Epithelial cell of proximal tubule (primary cell): ENCODE results near the gene JPT2. TPM values are rescaled to one million over a fixed set of nuclear protein-coding genes. Genes with fewer than 3 reads are reported as not detected.

Experiments
- DNase-seq: peaks from one replicate; pipeline ENCODE4 v3.0.0-alpha.2; 2011; ENCODE audit warnings: low read depth
- H3K4me3 ChIP-seq: 2 replicates; pipeline ENCODE4 v1.5.1; 2011; ENCODE audit warnings: low read depth, mild to moderate bottlenecking, low read length
- total RNA-seq: library from RNA; depleted of rRNA; stranded (reverse); fragments of >200 nt; gene quantifications from 2 replicates; pipeline ENCODE4 v1.2.3, GENCODE V29; 2015
- TF ChIP-seq, protein P1 (sequence below): conservative IDR thresholded peaks from 2 replicates; pipeline ENCODE4 v1.5.1; 2012; ENCODE audit warnings: low read depth, mild to moderate bottlenecking, low read length

JPT2 gene
- total RNA-seq, 1 donor from 2014 or later, result 119 TPM

DNA sequence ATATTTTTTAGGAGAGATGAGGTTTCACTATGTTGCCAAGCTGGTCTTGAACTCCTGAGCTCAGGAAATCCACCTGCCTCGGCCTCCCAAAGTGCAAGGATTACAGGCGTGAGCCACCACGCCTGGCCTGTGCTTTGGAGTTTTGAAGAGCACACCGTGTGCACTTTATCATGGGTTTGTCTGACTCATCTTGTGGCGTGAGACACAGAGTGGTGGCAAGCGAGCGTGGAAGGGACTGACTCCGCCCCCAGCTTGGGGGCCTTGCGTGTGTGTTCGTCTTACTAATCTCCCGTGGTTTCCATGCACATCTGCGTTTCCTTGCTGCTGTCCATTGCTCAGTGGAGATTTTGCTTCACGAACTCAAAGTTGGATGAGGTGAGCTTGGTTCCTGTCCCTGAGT lies 43.0 kb upstream of the JPT2 start:
- no peak for DNase-seq
- TF ChIP-seq, protein P1, sequence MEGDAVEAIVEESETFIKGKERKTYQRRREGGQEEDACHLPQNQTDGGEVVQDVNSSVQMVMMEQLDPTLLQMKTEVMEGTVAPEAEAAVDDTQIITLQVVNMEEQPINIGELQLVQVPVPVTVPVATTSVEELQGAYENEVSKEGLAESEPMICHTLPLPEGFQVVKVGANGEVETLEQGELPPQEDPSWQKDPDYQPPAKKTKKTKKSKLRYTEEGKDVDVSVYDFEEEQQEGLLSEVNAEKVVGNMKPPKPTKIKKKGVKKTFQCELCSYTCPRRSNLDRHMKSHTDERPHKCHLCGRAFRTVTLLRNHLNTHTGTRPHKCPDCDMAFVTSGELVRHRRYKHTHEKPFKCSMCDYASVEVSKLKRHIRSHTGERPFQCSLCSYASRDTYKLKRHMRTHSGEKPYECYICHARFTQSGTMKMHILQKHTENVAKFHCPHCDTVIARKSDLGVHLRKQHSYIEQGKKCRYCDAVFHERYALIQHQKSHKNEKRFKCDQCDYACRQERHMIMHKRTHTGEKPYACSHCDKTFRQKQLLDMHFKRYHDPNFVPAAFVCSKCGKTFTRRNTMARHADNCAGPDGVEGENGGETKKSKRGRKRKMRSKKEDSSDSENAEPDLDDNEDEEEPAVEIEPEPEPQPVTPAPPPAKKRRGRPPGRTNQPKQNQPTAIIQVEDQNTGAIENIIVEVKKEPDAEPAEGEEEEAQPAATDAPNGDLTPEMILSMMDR, result no peak

DNA sequence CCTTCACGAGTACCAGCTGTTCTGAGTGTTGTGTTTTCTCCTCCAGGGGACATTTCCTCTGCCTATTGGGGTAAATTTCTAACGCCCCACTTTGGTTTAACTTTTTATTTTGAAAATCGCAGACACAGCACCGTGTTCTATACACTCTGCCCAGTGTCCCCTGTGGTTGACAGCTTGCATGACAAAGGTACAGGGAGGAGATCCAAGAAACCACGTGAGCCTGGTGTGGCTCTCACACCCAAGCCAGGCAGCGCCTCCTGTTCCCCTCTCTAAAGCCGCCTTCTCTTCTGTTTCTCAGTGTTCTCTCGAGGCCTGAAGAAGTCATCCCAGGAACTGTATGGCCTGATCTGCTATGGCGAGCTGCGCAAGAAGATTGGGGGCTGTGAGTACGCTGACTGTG lies 40.6 kb upstream of the JPT2 start:
- no peak for DNase-seq
- H3K4me3 ChIP-seq, result no peak overlapping the region
- TF ChIP-seq, protein P1, result no peak

More for the DNA sequence above, 43.0 kb upstream of the JPT2 start:
- no peak overlapping the region for H3K4me3 ChIP-seq

DNA sequence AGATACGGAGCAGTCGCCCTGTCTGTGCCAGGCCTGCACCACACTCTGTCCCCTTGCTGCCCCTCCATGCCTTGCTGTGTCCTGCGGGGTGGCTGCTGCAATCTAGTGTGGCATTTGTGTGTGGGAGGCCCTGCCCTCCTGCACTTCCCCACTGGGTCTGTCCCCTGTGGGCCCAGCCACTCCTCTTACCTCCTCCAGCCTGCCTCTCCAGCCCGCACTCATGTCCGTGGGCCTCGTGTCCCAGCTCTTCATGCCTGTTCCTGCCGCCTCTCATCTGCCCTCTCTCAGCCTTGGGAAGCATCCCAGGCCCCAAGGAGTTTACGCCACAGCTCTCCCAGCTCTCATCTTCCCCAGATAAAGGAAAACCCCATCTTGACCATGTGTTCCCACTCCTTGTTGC lies 39.3 kb upstream of the JPT2 start:
- DNase-seq, result no peak
- TF ChIP-seq, protein P1, result no peak
- no peak overlapping the region for H3K4me3 ChIP-seq

DNA sequence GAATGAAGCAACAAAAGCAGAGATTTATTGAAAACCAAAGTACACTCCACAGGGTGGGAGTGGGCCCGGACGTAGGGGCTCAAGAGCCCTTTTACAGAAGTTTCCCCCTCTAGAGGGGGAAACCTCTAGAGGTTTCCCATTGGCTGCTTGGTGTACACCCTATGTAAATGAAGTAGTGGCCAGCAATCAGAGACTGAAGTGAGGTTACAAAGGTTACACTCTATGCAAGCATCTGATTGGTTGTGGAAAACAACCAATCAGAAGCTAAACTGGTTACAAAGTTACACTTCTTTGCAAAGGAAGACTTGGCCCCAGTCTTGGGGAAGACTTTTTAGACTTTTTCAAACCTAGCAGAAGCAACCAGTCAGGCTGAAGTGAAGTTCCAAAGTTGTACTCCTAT lies 38.8 kb upstream of the JPT2 start:
- H3K4me3 ChIP-seq, result no peak overlapping the region
- no peak for DNase-seq
- TF ChIP-seq, protein P1, result no peak

DNA sequence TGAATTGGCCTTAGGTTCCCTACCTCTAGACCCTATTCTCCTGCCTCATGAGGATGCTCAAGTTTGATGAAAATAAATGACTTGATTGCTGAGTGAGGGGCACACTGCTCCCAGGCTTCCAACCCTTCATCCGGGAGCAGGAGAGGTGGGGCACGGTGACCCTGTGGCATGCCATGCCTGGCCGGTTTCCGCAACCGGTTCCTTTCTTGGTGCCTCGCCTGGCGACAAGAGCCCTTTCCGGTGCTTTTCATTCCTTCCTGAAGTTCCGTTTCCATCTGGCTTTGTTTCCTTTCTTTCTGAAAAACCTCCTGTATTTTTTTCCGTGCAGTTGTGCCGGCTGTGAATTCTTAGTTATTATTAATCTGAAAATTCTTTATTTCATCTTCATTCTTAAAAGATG lies 38.2 kb upstream of the JPT2 start:
- TF ChIP-seq, protein P1, result no peak
- DNase-seq, result no peak

DNA sequence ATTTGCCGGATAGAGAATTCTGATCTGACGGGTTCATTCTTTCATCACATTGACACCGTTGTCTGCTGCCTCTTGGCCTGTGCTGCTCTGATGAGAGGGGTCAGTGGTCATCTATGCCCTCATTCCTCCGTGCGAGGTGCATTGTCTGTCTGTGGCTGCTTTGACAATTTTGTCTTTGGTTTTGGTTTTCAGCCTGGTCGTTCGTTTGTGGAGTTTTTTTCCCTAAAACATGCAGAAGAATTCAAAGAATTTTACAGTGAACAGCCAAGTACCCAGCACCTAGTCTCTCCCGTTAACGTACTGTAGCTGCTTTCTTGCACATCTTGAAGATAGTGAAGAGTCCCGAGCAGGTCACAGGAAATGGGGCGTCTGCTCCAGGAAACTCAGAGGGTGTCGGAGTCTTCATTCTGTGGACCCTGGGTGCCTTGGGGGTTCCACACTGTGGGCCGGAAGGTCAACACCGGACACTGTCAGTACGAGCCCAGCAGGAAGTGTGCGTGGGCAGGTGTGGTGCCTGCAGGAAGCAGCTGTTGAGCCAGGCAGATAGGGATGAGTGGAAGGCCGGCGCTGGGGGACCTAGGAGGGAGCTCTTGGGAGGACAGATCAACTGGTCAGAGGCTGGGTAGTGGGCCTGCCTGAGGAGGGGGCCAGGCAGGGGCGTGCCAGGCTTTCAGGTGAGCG lies 37.7 kb upstream of the JPT2 start:
- DNase-seq, result no peak
- no peak overlapping the region for H3K4me3 ChIP-seq
- TF ChIP-seq, protein P1, result no peak

More for the DNA sequence above, 38.2 kb upstream of the JPT2 start:
- no peak overlapping the region for H3K4me3 ChIP-seq

DNA sequence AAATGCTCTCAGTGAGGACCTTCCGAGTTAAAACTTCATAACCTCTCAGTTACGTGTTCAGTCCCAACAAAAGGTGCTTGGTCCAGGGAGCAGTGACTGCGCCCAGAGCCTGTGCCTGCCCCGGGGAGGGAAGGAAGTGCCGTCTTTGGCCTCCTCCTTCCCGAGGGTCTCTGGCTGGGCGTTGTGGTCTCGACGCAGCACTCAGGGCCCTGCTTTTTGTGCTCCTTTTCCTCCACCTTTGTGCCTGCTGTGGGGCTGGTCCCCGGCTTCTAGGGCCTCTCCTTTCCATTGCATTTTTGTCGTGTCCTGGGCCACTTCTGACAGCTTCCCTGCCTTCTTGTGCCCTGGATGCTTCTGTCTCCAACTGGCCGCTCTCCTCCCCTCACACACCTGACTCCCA lies 36.8 kb upstream of the JPT2 start:
- TF ChIP-seq, protein P1, result no peak
- DNase-seq, result no peak
- H3K4me3 ChIP-seq, result no peak overlapping the region
